ENCODE measurements around the gene TRPM2. TPM values are rescaled to one million over a fixed set of nuclear protein-coding genes. Genes with fewer than 3 reads are reported as not detected.
A peak's percentile ranks its signal among the peaks of the same experiment; 100 is the strongest.

TRPM2 gene
- polyA plus RNA-seq, 3 donors from 2014 or later, result 3.0 to 11.1 (median 4.4) TPM

- Mint-ChIP-seq H3K27ac (no peak overlapping the region), H3K27me3 (ENCODE audit: low read depth in 3 of 3) (peaks cover 1 to 8% (median 2%) of the 10 kb centered on the region in 3 donors), H3K4me1 (no peaks in the 10 kb centered on the region), H3K4me3 (no peak overlapping the region), H3K9me3 (no peaks in the 10 kb centered on the region), H3K36me3 (peaks cover 0 to 7% (median 4%) of the 10 kb centered on the region in 3 donors)
- DNase-seq, result no peak
Measured at GRCh38 chr21:44441041-44441400, 87.6 kb downstream of the TRPM2 start.

DNA sequence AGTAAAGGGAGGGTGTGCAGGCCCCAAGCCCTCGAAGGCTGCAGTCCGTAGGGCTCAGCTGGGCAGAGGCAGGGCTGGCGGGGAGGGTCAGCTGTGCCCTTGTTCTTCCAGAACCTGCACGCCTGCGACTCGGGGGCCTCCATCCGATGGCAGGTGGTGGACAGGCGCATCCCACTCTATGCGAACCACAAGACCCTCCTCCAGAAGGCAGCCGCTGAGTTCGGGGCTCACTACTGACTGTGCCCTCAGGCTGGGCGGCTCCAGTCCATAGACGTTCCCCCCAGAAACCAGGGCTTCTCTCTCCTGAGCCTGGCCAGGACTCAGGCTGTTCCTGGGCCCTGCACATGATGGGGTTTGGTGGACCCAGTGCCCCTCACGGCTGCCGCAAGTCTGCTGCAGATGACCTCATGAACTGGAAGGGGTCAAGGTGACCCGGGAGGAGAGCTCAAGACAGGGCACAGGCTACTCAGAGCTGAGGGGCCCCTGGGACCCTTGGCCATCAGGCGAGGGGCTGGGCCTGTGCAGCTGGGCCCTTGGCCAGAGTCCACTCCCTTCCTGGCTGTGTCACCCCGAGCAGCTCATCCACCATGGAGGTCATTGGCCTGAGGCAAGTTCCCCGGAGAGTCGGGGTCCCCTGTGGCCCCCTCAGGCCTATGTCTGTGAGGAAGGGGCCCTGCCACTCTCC is 88.3 kb downstream of the TRPM2 start:
- H3K4me3 Mint-ChIP-seq, result no peak overlapping the region
- no peaks in the 10 kb centered on the region for H3K4me1 Mint-ChIP-seq
- peaks cover 0 to 7% (median 4%) of the 10 kb centered on the region in 3 donors for H3K36me3 Mint-ChIP-seq
- no peak overlapping the region for H3K27ac Mint-ChIP-seq
- DNase-seq, result no peak
- H3K9me3 Mint-ChIP-seq, result no peaks in the 10 kb centered on the region
- H3K27me3 Mint-ChIP-seq (ENCODE audit: low read depth in 3 of 3), result peaks cover 2 to 8% (median 5%) of the 10 kb centered on the region in 3 donors

GRCh38 chr21:44442266-44443125 is 89.1 kb downstream of the TRPM2 start:
- Mint-ChIP-seq H3K4me3 (no peak overlapping the region), H3K9me3 (no peaks in the 10 kb centered on the region), H3K36me3 (peaks cover 0 to 7% (median 4%) of the 10 kb centered on the region in 3 donors), H3K4me1 (no peaks in the 10 kb centered on the region), H3K27me3 (ENCODE audit: low read depth in 3 of 3) (peaks cover 2 to 8% (median 5%) of the 10 kb centered on the region in 3 donors), H3K27ac (no peak overlapping the region)
- no peak for DNase-seq

DNA sequence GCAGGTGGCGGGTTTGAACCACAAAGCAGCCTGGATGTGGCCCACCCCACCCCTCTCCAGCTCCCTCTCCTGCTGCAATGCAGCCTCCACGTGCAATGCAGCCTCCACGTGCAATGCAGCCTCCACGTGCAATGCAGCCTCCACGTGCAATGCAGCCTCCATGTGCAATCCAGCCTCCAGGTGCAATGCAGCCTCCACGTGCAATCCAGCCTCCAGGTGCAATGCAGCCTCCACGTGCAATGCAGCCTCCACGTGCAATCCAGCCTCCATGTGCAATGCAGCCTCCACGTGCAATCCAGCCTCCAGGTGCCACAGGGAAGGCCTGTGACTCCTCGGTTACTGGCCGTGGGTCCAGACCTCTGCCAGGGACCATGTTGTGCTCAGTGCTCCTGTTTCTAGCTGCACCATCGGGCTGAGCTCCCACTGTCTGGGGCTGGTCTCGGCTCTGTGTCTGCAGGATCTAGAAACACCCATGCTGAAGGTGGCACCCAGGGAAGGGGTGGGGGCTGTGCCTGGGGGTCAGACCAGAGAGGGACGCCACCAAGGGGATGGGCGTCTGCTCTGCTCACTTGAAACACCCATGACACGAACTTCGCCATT is 90.0 kb downstream of the TRPM2 start:
- H3K9me3 Mint-ChIP-seq, result no peaks in the 10 kb centered on the region
- no peak for DNase-seq
- H3K27me3 Mint-ChIP-seq (ENCODE audit: low read depth in 3 of 3), result peaks cover 5 to 8% (median 7%) of the 10 kb centered on the region in 3 donors
- no peak overlapping the region for H3K27ac Mint-ChIP-seq
- no peak overlapping the region for H3K4me3 Mint-ChIP-seq
- H3K4me1 Mint-ChIP-seq, result no peaks in the 10 kb centered on the region
- H3K36me3 Mint-ChIP-seq, result peaks cover 0 to 7% (median 4%) of the 10 kb centered on the region in 3 donors

DNA sequence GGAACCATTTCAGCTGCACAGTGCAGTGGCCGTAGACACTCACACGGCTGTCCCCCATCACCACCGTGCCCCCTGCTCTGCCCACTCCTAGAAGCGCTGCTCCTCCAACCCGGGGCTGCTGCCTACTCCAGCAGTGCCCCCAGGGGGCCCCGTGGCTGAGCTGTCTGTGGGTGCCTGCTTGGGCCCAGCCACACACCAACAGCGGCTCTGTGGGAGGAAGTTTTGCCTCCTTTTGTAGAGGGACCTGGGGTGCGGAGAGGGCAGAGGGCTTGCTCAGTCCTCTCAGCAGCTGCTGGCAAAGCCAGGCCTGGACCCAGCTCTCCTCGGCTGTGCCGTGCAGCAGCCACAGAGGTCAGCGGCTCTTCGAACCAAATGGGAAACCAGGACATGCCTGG is 90.5 kb downstream of the TRPM2 start:
- no peaks in the 10 kb centered on the region for H3K4me1 Mint-ChIP-seq

GRCh38 chr21:44444286-44444931 is 91.0 kb downstream of the TRPM2 start:
- peaks cover 7 to 10% (median 8%) of the 10 kb centered on the region in 3 donors for H3K27me3 Mint-ChIP-seq (ENCODE audit: low read depth in 3 of 3)
- no peaks in the 10 kb centered on the region for H3K9me3 Mint-ChIP-seq
- H3K4me1 Mint-ChIP-seq, result no peaks in the 10 kb centered on the region
- peaks cover 0 to 6% (median 4%) of the 10 kb centered on the region in 3 donors for H3K36me3 Mint-ChIP-seq
- no peak for DNase-seq
- no peak overlapping the region for H3K27ac Mint-ChIP-seq
- no peak overlapping the region for H3K4me3 Mint-ChIP-seq

More for the DNA sequence above, 90.5 kb downstream of the TRPM2 start:
- Mint-ChIP-seq H3K4me3 (no peak overlapping the region), H3K27ac (no peak overlapping the region), H3K27me3 (ENCODE audit: low read depth in 3 of 3) (peaks cover 6 to 8% (median 7%) of the 10 kb centered on the region in 3 donors), H3K36me3 (peaks cover 0 to 7% (median 4%) of the 10 kb centered on the region in 3 donors), H3K9me3 (no peaks in the 10 kb centered on the region)
- no peak for DNase-seq

- peaks cover 0 to 2% (median 2%) of the 10 kb centered on the region in 3 donors for H3K36me3 Mint-ChIP-seq
- no peak for DNase-seq
- no peaks in the 10 kb centered on the region for H3K4me1 Mint-ChIP-seq
- no peaks in the 10 kb centered on the region for H3K9me3 Mint-ChIP-seq
- no peak overlapping the region for H3K27ac Mint-ChIP-seq
- peaks cover 7 to 10% (median 7%) of the 10 kb centered on the region in 3 donors for H3K27me3 Mint-ChIP-seq (ENCODE audit: low read depth in 3 of 3)
- no peak overlapping the region for H3K4me3 Mint-ChIP-seq
Measured at GRCh38 chr21:44445145-44445812, 91.9 kb downstream of the TRPM2 start.

DNA sequence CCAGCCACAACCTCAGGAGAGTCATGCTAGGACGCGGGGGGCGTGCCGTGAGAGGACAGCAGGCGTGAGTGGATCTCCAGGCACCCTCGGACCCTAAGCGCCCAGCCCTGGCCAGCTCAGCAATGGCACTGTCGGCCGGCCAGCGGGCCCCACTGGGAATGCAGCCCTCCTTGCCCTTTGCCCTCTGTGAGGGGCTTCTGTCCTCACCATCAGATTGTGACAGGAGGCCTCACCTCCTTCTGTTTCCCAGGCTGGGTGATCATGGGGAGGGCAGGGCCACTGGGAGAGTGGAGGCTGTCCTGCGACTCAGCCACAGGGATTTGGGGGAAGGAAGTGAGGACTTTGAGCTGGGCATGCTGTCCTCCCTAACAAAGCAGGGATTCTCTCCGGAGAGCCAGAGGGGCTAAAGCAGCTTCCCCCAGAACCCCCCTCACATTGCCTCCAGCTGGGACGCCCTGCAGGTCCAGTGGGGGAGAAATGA is 95.3 kb downstream of the TRPM2 start:
- H3K36me3 Mint-ChIP-seq, result no peaks in the 10 kb centered on the region
- no peaks in the 10 kb centered on the region for H3K4me1 Mint-ChIP-seq
- no peak overlapping the region for H3K27ac Mint-ChIP-seq
- H3K4me3 Mint-ChIP-seq, result no peak overlapping the region
- peaks cover 10 to 15% (median 11%) of the 10 kb centered on the region in 3 donors for H3K27me3 Mint-ChIP-seq (ENCODE audit: low read depth in 3 of 3)
- no peak for DNase-seq
- peaks cover 0 to 6% (median 0%) of the 10 kb centered on the region in 6 donors for H3K9me3 Mint-ChIP-seq

GRCh38 chr21:44449473-44450363 is 96.3 kb downstream of the TRPM2 start:
- peaks cover 0 to 6% (median 0%) of the 10 kb centered on the region in 6 donors for H3K9me3 Mint-ChIP-seq
- no peak overlapping the region for H3K4me3 Mint-ChIP-seq
- no peak for DNase-seq
- H3K4me1 Mint-ChIP-seq, result peaks cover 5 to 7% of the 10 kb centered on the region in 2 donors
- no peak overlapping the region for H3K27ac Mint-ChIP-seq
- H3K36me3 Mint-ChIP-seq, result no peaks in the 10 kb centered on the region
- peaks cover 13 to 16% (median 15%) of the 10 kb centered on the region in 3 donors for H3K27me3 Mint-ChIP-seq (ENCODE audit: low read depth in 3 of 3)

GRCh38 chr21:44450402-44450801 is 97.0 kb downstream of the TRPM2 start:
- no peak for DNase-seq
- no peaks in the 10 kb centered on the region for H3K36me3 Mint-ChIP-seq
- peaks cover 7 to 19% (median 16%) of the 10 kb centered on the region in 3 donors for H3K27me3 Mint-ChIP-seq (ENCODE audit: low read depth in 3 of 3)

DNA sequence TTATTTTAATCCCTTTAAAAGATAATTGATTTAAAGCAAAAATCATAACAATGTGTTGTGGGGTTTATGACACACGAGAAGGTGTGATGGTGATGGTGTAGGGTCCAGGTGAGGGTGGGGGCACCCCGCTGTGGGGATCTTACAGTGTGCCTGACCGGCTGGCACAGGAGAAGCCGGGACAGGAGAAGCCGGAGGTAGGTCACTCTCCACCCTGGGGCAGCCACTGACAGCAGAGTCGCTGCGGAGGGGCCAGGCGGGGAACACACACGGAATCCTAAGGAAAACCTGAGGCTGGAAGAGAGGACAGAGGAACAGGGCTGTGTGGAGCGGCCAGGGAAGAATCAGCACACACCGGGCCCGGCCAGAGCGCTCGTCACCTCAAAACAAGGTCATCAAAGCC is 97.6 kb downstream of the TRPM2 start:
- no peak overlapping the region for H3K4me3 Mint-ChIP-seq
- H3K36me3 Mint-ChIP-seq, result no peaks in the 10 kb centered on the region
- DNase-seq, result no peak
- H3K27me3 Mint-ChIP-seq (ENCODE audit: low read depth in 3 of 3), result peaks cover 7 to 19% (median 16%) of the 10 kb centered on the region in 3 donors
- peaks cover 0 to 6% (median 0%) of the 10 kb centered on the region in 6 donors for H3K9me3 Mint-ChIP-seq
- no peak overlapping the region for H3K27ac Mint-ChIP-seq
- peaks cover 8 to 10% of the 10 kb centered on the region in 2 donors for H3K4me1 Mint-ChIP-seq

More at GRCh38 chr21:44450402-44450801, 97.0 kb downstream of the TRPM2 start:
- H3K4me1 Mint-ChIP-seq, result peaks cover 8 to 10% of the 10 kb centered on the region in 2 donors
- H3K27ac Mint-ChIP-seq, result no peak overlapping the region
- H3K4me3 Mint-ChIP-seq, result no peak overlapping the region
- H3K9me3 Mint-ChIP-seq, result peaks cover 0 to 6% (median 0%) of the 10 kb centered on the region in 6 donors

- Mint-ChIP-seq H3K4me3 (peak overlapping the region in 1 of 5 donors; percentile 42), H3K36me3 (no peaks in the 10 kb centered on the region), H3K4me1 (peaks cover 8 to 10% of the 10 kb centered on the region in 2 donors), H3K27me3 (ENCODE audit: low read depth in 3 of 3) (peaks cover 9 to 18% (median 11%) of the 10 kb centered on the region in 3 donors), H3K27ac (no peak overlapping the region), H3K9me3 (peaks cover 0 to 6% (median 0%) of the 10 kb centered on the region in 6 donors)
- no peak for DNase-seq
Measured at GRCh38 chr21:44453120-44453519, 99.7 kb downstream of the TRPM2 start.
